H1 (cell line): ENCODE data around the gene GTF2A1L. TPM values are rescaled to one million over a fixed set of nuclear protein-coding genes. Genes with fewer than 3 reads are reported as not detected.

ENCODE experiments used
- CTCF ChIA-PET: fragments of 300-600 bp; sonication (Branson Sonifier 250); formaldehyde crosslinking; loops from one replicate; lab custom pipeline; 2021; ENCODE audit not compliant: partially characterized antibody; lab: Charles Lee
- POLR2A ChIA-PET: fragments of 300-600 bp; sonication (Branson Sonifier 250); formaldehyde crosslinking; loops from one replicate; lab custom pipeline; 2021; ENCODE audit warnings: inconsistent platforms; ENCODE audit not compliant: partially characterized antibody; lab: Charles Lee
- DNase-seq, 2 experiments: peaks; one replicate each; pipeline versions ENCODE4 v3.0.0 to v3.0.0-alpha.2; 2010 to 2022; ENCODE audit warnings: low spot score in 2 of 2, low read depth in 1 of 2, mixed read lengths in 1 of 2
- FAIRE-seq: peaks from 2 replicates; lab custom pipeline; 2011; peaks lifted over from hg19 to GRCh38; lab: Jason Lieb, UNC
- H2AFZ ChIP-seq: 2 replicates; pipeline ENCODE4 v1.8.1; 2012; ENCODE audit warnings: low read length, inconsistent platforms
- H2AK5ac ChIP-seq: 2 replicates; pipeline ENCODE4 v1.6.1; 2013; ENCODE audit warnings: low read depth, low read length
- H2BK120ac ChIP-seq: replicated peaks from 2 replicates; pipeline ENCODE3; 2013; ENCODE audit warnings: low read depth, low read length, inconsistent platforms
- H2BK12ac ChIP-seq: 2 replicates; pipeline ENCODE4 v1.6.1; 2013; ENCODE audit warnings: low read depth, low read length
- H2BK15ac ChIP-seq: 2 replicates; pipeline ENCODE4 v1.6.1; 2013; ENCODE audit warnings: low read length
- H2BK20ac ChIP-seq: 2 replicates; pipeline ENCODE4 v1.6.1; 2013; ENCODE audit warnings: low read length
- H2BK5ac ChIP-seq: 2 replicates; pipeline ENCODE4 v1.6.1; 2013; ENCODE audit warnings: low read depth, low read length
- H3K14ac ChIP-seq: 2 replicates; pipeline ENCODE4 v1.6.1; 2013; ENCODE audit warnings: inconsistent platforms; ENCODE audit not compliant: insufficient read length
- H3K18ac ChIP-seq: 2 replicates; pipeline ENCODE4 v1.6.1; 2013; ENCODE audit warnings: low read length; ENCODE audit errors: extremely low read depth
- H3K23ac ChIP-seq: 2 replicates; pipeline ENCODE4 v1.6.1; 2013; ENCODE audit warnings: inconsistent platforms; ENCODE audit not compliant: insufficient read length
- H3K23me2 ChIP-seq: 2 replicates; pipeline ENCODE4 v1.6.1; 2013; ENCODE audit warnings: low read depth, low read length
- H3K27ac ChIP-seq: 2 replicates; pipeline ENCODE4 v1.6.1; 2011; ENCODE audit warnings: low read depth, low read length, inconsistent platforms
- H3K27me3 ChIP-seq, 4 experiments: replicated peaks in 1 of 4; 1 replicate in 1 of 4; 2 replicates in 3 of 4; pipeline versions ENCODE4 v1.6.1 to v1.8.1; 2011 to 2013; ENCODE audit warnings: low read length in 3 of 4, mild to moderate bottlenecking in 3 of 4, inconsistent platforms in 2 of 4, mixed read lengths in 2 of 4, moderate library complexity in 1 of 4; ENCODE audit not compliant: control insufficient read depth in 3 of 4, insufficient read depth in 3 of 4; ENCODE audit errors: extremely low read depth in 1 of 4
- H3K36me3 ChIP-seq, 4 experiments: 2 replicates each; pipeline versions ENCODE4 v1.6.1 to v1.8.1; 2011 to 2013; ENCODE audit warnings: mild to moderate bottlenecking in 4 of 4, low read length in 3 of 4, moderate library complexity in 2 of 4, control low read depth in 1 of 4, inconsistent platforms in 1 of 4; ENCODE audit not compliant: insufficient read depth in 4 of 4, control insufficient read depth in 2 of 4
- H3K4ac ChIP-seq: replicated peaks from 2 replicates; pipeline ENCODE3; 2013; ENCODE audit warnings: low read length, low read depth, mixed read lengths, inconsistent platforms; ENCODE audit not compliant: insufficient read length
- H3K4me1 ChIP-seq, 4 experiments: replicated peaks in 1 of 4; 1 replicate in 1 of 4; 2 replicates in 3 of 4; pipeline versions ENCODE4 v1.6.1 to v1.8.1; 2011 to 2013; ENCODE audit warnings: low read length in 3 of 4, inconsistent platforms in 2 of 4, mixed read lengths in 1 of 4; ENCODE audit not compliant: insufficient read depth in 4 of 4, control insufficient read depth in 3 of 4
- H3K4me2 ChIP-seq, 2 experiments: 2 replicates each; pipeline versions ENCODE4 v1.6.1 to v1.8.1; 2011 to 2013; ENCODE audit warnings: low read depth in 2 of 2, low read length in 2 of 2, control low read depth in 1 of 2, inconsistent platforms in 1 of 2, mild to moderate bottlenecking in 1 of 2; ENCODE audit not compliant: insufficient read depth in 1 of 2
- H3K4me3 ChIP-seq, 4 experiments: fragments of 200-600, 300-600 bp in 1 of 4; sonication (generic), shearing (Covaris generic), sonication (Bioruptor Twin) in 1 of 4; 2 replicates each; pipeline versions ENCODE4 v1.5.1 to v1.8.1; 2011 to 2016; ENCODE audit warnings: low read length in 4 of 4, low read depth in 3 of 4, control low read depth in 2 of 4, inconsistent platforms in 2 of 4, mild to moderate bottlenecking in 2 of 4, mixed read lengths in 1 of 4, moderate library complexity in 1 of 4; ENCODE audit not compliant: insufficient read depth in 2 of 4; ENCODE audit errors: extremely low read depth in 1 of 4
- H3K56ac ChIP-seq: replicated peaks from 2 replicates; pipeline ENCODE3; 2013; ENCODE audit warnings: low read depth, mild to moderate bottlenecking, mixed read lengths, low read length, inconsistent platforms; ENCODE audit not compliant: insufficient read length
- H3K79me1 ChIP-seq: 2 replicates; pipeline ENCODE4 v1.6.1; 2013; ENCODE audit warnings: low read depth, low read length, control low read depth
- H3K79me2 ChIP-seq, 2 experiments: 2 replicates each; pipeline versions ENCODE4 v1.6.1 to v1.8.1; 2012 to 2013; ENCODE audit warnings: low read length in 2 of 2, mild to moderate bottlenecking in 2 of 2, inconsistent platforms in 1 of 2; ENCODE audit not compliant: insufficient read depth in 2 of 2, control insufficient read depth in 1 of 2
- H3K9ac ChIP-seq, 4 experiments: replicated peaks in 1 of 4; 1 replicate in 1 of 4; 2 replicates in 3 of 4; pipeline versions ENCODE4 v1.6.1 to v1.8.1; 2011 to 2013; ENCODE audit warnings: low read depth in 3 of 4, low read length in 3 of 4, control low read depth in 2 of 4, mild to moderate bottlenecking in 2 of 4, moderate library complexity in 2 of 4, inconsistent platforms in 1 of 4; ENCODE audit errors: extremely low read depth in 1 of 4
- H3K9me3 ChIP-seq, 2 experiments: 2 replicates each; pipeline versions ENCODE4 v1.6.1 to v1.8.1; 2012 to 2013; ENCODE audit warnings: mild to moderate bottlenecking in 2 of 2, moderate library complexity in 2 of 2, control low read depth in 1 of 2, inconsistent platforms in 1 of 2, low read depth in 1 of 2, low read length in 1 of 2, mixed read lengths in 1 of 2; ENCODE audit not compliant: insufficient read depth in 2 of 2
- H4K20me1 ChIP-seq, 2 experiments: replicated peaks in 1 of 2; 2 replicates each; pipeline versions ENCODE3 to v1.8.1; 2011 to 2013; ENCODE audit warnings: inconsistent platforms in 2 of 2, low read length in 2 of 2, mild to moderate bottlenecking in 1 of 2; ENCODE audit not compliant: insufficient read depth in 2 of 2, control insufficient read depth in 1 of 2
- H4K5ac ChIP-seq: 2 replicates; pipeline ENCODE4 v1.6.1; 2013; ENCODE audit warnings: low read length, low read depth, mixed read lengths, inconsistent platforms; ENCODE audit not compliant: insufficient read length
- H4K8ac ChIP-seq: 2 replicates; pipeline ENCODE4 v1.8.0; 2013; ENCODE audit warnings: mild to moderate bottlenecking, moderate library complexity, low read length, inconsistent platforms; ENCODE audit not compliant: insufficient read depth; ENCODE audit errors: extremely low read depth
- H4K91ac ChIP-seq: replicated peaks from 2 replicates; pipeline ENCODE3; 2013; ENCODE audit warnings: low read length, mixed read lengths, inconsistent platforms; ENCODE audit not compliant: insufficient read length
- BRCA1 ChIP-seq: IDR thresholded peaks from 2 replicates; pipeline ENCODE4 v1.6.1; 2012; ENCODE audit warnings: low read depth, low read length, improper control_type of control experiment
- CBX5 ChIP-seq: fragments of 300-800, 300-1000 bp; sonication (generic); IDR thresholded peaks from 2 replicates; pipeline ENCODE4 v1.7.1; 2016; ENCODE audit warnings: antibody characterized with exemption, low read length, low read depth
- CREB1 ChIP-seq: IDR thresholded peaks from 2 replicates; pipeline ENCODE4 v1.6.1; 2012; ENCODE audit warnings: inconsistent platforms
- CTBP2 ChIP-seq: IDR thresholded peaks from 2 replicates; pipeline ENCODE4 v1.7.0; 2011; ENCODE audit warnings: borderline replicate concordance, mild to moderate bottlenecking, moderate library complexity, mixed read lengths, low read length; ENCODE audit not compliant: insufficient read depth, insufficient read length
- MAFK ChIP-seq: IDR thresholded peaks from 2 replicates; pipeline ENCODE4 v1.6.1; 2012; ENCODE audit warnings: low read depth, mild to moderate bottlenecking, improper control_type of control experiment, low read length
- POLR2A ChIP-seq, 2 experiments: IDR thresholded peaks; 1 replicate in 1 of 2; 2 replicates in 1 of 2; pipeline ENCODE4 v1.6.1; 2011; ENCODE audit warnings: low read depth in 2 of 2, low read length in 2 of 2, mild to moderate bottlenecking in 2 of 2; ENCODE audit errors: control extremely low read depth in 1 of 2
- RFX5 ChIP-seq: IDR thresholded peaks from 2 replicates; pipeline ENCODE4 v1.6.1; 2011; ENCODE audit warnings: low read depth, low read length, improper control_type of control experiment, borderline replicate concordance
- SIX5 ChIP-seq: IDR thresholded peaks from 2 replicates; pipeline ENCODE4 v1.6.1; 2011; ENCODE audit warnings: mild to moderate bottlenecking, low read depth, low read length
- SRF ChIP-seq: IDR thresholded peaks from 2 replicates; pipeline ENCODE4 v1.6.1; 2011; ENCODE audit warnings: mild to moderate bottlenecking, low read depth, low read length, moderate library complexity
- YY1 ChIP-seq: IDR thresholded peaks from 2 replicates; pipeline ENCODE4 v1.6.1; 2011; ENCODE audit warnings: low read depth, mild to moderate bottlenecking, low read length
- WGBS, 2 experiments: shearing (Covaris generic) in 1 of 2; methylation state at CpG; one replicate each; pipeline versions ENCODE4 v1.1.6 to v1.1.7; 2013 to 2015; ENCODE audit warnings: low lambda C conversion rate in 2 of 2, mixed read lengths in 2 of 2, inconsistent platforms in 1 of 2, low coverage in 1 of 2, missing lambda C conversion rate in 1 of 2; ENCODE audit not compliant: insufficient replicate concordance in 2 of 2, insufficient coverage in 1 of 2, insufficient read length in 1 of 2; ENCODE audit errors: extremely low coverage in 1 of 2, missing lambda C conversion rate in 1 of 2; 5-methylcytosine and 5-hydroxymethylcytosine counted together
- polyA plus RNA-seq, 7 experiments: library from polyadenylated mRNA; depleted of rRNA in 3 of 7; stranded (reverse) in 5 of 7; unstranded in 2 of 7; fragments of >200 nt in 5 of 7; fragments of 200-250 nt in 2 of 7; gene quantifications; 1 replicate in 5 of 7; 2 replicates in 1 of 7; 4 replicates in 1 of 7; pipeline versions ENCODE4 v1.2.1 to v1.2.3, GENCODE V29; 2011 to 2013; ENCODE audit warnings: missing spikeins in 2 of 7, mixed read lengths in 2 of 7
- total RNA-seq: library from RNA; stranded (reverse); fragmentation: NEBNext Ultra II Directional; extraction: Animal tissue kit (Norgen Biotek cat#: 25700); gene quantifications from 2 replicates; pipeline ENCODE4 v1.2.1, GENCODE V29; 2021
- TF ChIP-seq, protein P1 (sequence below): IDR thresholded peaks from 2 replicates; pipeline ENCODE4 v1.6.1; 2011; ENCODE audit warnings: low read depth, mild to moderate bottlenecking, low read length; ENCODE audit not compliant: insufficient read depth

The GTF2A1L gene
- total and polyA plus RNA-seq, 2 of the 8 experiments (the other 6 are each of a cell fraction or from before 2014, with no cell fraction given) = 0.18 TPM; not detected in 1

DNA sequence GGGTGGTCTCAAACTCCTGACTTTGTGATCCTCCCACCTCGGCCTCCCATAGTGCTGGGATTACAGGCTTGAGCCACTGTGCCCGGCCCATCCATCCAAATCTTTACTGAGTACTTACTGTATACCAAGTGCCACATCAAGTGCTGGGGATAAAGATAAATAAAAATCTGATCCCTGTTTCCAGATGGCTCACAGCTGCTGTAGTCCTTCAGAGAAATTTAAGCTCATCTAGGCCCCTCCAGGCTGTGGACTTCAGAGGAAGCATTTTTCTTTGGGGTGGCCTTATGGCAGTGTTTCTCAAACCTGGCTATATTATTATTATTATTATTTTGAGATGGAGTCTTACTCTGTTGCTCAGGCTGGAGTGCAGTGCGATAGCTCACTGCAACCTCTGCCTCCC is 33.7 kb upstream of the GTF2A1L start:
- CTCF ChIA-PET = interaction anchor here (0.6 to 1.1 kb wide), 5 partner anchors 12 to 159 kb away, joined by 3 to 7 read pairs (median 4); no protein-coding TSS in a partner anchor
- POLR2A ChIA-PET = no interaction called here
- Histone ChIP-seq H4K8ac (no peak overlapping the region), H3K79me1 (no peaks in the 10 kb centered on the region), H2BK20ac (no peak overlapping the region), H3K56ac (no peak overlapping the region), H3K4me3 (no peak overlapping the region), H3K36me3 (peaks cover 0 to 5% (median 2%) of the 10 kb centered on the region in 4 experiments; a peak in 2 of 8 replicates), H2BK12ac (no peak overlapping the region), H2AFZ (no peak overlapping the region), H4K91ac (no peak overlapping the region), H2BK5ac (no peak overlapping the region), H3K23me2 (no peaks in the 10 kb centered on the region; the same call in 1 of the 2 replicates), H3K79me2 (no peaks in the 10 kb centered on the region), H3K14ac (no peak overlapping the region), H4K5ac (no peak overlapping the region), H3K18ac (no peak overlapping the region; the same call in 1 of the 2 replicates), H2BK15ac (no peak overlapping the region), H2AK5ac (no peak overlapping the region), H3K9ac (no peak overlapping the region), H3K27me3 (peaks cover 0 to 4% (median 0%) of the 10 kb centered on the region in 4 experiments; a peak in 2 of 7 replicates), H2BK120ac (no peak overlapping the region), H3K27ac (no peak overlapping the region), H3K4me1 (peaks cover 5 to 17% (median 12%) of the 10 kb centered on the region in 4 experiments; a peak in 4 of 7 replicates), H3K4ac (no peak overlapping the region), H3K4me2 (no peak overlapping the region), H3K9me3 (no peaks in the 10 kb centered on the region), H4K20me1 (no peaks in the 10 kb centered on the region), H3K23ac (no peak overlapping the region)
- WGBS, 2 experiments = 97% methylated on average over 3 of the region's 3 CpGs; no CpG with 5 or more reads in 1 of the 2 experiments
- DNase-seq = no peak
- FAIRE-seq = no peak
- TF ChIP-seq YY1 = no peak
- TF ChIP-seq RFX5 = no peak
- no peak for TF ChIP-seq CBX5
- no peak for TF ChIP-seq SIX5
- TF ChIP-seq MAFK = no peak
- TF ChIP-seq CTBP2 = no peak
- no peak for TF ChIP-seq SRF
- no peak for TF ChIP-seq BRCA1
- TF ChIP-seq POLR2A (IDR thresholded peaks at IDR 0.05; ENCODE audit: control extremely low read depth in 1 of 2, low read depth in 2 of 2, low read length in 2 of 2) = no peak
- no peak for TF ChIP-seq CREB1
- TF ChIP-seq, protein P1, sequence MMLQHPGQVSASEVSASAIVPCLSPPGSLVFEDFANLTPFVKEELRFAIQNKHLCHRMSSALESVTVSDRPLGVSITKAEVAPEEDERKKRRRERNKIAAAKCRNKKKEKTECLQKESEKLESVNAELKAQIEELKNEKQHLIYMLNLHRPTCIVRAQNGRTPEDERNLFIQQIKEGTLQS = no peak
